Caki2 (cell line): ENCODE results near the gene CHCT1. TPM values are rescaled to one million over a fixed set of nuclear protein-coding genes. Genes with fewer than 3 reads are reported as not detected.
"Not testable (repeated sequence)": the region's sequence is repeated elsewhere in the genome, so short reads cannot be mapped to it uniquely, and the experiment has no call there.

Experiments used
- DNase-seq: peaks from one replicate; pipeline ENCODE4 v3.0.0-alpha.2; 2015; ENCODE audit warnings: low read depth
- in situ Hi-C: cut with HindIII; loops from 2 replicates; pipeline ENCODE4 v1.10.0; 2016; ENCODE audit warnings: low sequenced_read_pairs, low pct_unique_long_range_greater_than_20kb, mixed read lengths
- total RNA-seq: library from RNA; depleted of rRNA; stranded (reverse); fragments of >200 nt; shearing (Covaris generic); gene quantifications from 2 replicates; pipeline ENCODE4 v1.2.3, GENCODE V29; 2014; ENCODE audit warnings: low replicate concordance; rRNA removed

CHCT1 gene
- not detected in 2 replicates for total RNA-seq

DNA sequence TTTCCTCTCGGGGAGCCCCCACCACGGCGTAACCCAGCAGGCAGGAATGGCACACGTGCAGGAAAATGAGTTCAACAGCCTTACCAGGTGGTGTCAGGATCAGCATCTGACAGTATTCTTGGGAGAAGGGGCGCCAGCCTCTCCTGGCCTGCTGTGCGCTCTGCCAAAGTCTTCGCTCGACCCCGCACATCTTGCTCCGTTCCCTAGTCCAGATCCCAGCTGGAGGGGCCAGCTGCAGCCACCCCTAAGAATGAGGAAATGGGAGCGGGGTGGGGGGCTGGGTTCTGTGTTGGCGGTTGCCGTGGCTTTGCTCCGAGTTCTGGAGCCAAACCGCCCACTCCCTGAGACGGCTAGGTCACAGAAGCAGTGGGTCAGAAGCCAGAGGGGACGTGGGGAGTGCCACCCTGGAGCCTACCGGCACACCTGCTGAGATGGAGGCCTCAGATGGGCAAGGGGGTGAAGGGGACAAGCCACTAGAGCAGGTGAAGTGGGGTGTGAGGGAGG is at the start of gene CHCT1:
CHCT1 (plus strand) TSS at position 328 of the 504 bp plus-strand sequence; CDS start at position 432, 104 bp downstream.
- DNase-seq = no peak
- in situ Hi-C loops = no loop called here

DNA sequence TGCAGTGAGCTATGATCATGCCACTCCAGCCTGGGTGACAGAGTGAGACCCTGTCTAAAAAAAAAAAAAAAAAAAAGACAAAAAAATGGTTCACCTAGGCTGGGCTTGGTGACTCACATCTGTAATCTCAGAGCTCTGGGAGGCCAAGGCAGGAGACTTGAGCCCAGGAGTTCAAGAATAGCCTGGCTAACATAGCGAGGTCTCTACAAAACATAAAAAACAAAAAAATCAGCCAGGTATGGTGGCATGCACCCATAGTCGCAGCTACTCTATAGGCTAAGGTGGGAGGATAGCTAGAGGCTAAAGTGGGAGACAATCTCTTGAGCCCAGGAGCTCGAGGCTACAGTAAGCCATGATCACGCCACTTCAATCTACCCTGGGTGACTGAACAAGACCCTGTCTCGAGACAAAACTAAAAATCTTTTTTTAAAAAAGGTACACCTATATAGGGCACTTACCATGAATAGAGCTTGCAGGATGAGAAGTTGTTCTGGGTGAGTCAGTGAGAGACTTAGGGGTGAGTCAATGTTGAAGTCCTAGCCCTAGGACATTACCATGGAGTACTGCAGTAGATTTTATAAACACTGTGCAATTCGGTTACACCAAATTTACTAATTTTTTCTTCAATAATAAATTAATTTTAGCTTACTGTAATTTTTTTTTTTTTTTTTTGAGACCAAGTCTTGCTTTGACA is 49.4 kb upstream of the CHCT1 start:
- in situ Hi-C loops = no loop called here
- peak; percentile 15 for DNase-seq

DNA sequence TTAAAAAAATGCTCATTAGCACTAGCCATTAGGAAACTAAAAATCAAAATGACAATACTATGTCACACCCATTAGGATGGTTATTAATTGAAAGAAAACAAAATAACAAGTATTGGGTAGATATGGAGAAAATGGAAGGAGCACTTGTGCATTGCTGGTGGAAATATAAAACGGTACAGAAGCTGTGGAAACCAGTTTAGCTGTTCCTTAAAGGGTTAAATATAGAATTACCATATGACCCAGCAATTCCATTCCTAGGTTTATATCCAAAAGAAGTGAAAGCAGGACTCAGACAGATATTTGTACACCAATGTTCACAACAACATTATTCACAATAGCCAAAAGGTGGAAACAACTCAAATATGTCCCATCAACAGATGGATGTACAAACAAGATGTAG is 44.1 kb upstream of the CHCT1 start:
- in situ Hi-C loops, DNase-seq: not testable (repeated sequence)

DNA sequence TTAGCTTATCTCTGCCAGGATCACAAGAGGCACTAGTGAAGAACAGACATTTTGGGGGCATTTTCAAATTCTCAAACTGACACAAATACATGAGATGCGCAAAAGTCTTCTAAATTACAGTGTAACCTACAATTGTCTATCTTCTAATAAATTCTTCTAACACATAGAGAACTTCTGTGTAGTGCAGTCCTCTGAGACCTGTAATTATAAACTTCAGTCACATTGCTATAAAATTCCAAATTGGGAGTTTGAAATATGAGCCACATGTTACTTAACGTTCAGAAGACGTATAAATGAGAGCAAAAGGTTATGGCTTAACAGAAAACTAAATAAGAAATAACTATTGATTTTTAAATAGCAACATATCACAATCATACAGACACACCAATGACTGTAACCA is 42.8 kb upstream of the CHCT1 start:
- in situ Hi-C loops, DNase-seq: not testable (repeated sequence)

DNA sequence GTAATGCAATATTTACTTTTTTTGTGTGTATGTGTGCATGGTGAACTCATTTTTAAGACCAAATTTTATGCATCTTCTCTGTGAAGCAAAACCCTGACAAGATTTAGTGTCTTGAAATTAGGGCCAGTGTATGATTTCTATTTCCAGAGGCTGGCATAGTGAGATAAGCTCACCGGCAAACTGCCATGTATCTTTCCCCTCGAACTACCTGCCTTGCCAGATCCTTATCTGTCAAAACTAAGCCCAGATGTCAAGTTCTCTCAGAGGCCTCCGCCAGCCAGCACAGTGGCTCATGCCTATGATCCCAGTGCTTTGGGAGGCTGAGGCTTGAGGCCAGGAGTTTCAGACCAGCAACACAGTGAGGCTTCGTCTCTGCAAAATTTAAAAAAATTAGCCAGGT is 40.3 kb upstream of the CHCT1 start:
- in situ Hi-C loops = no loop called here
- no peak for DNase-seq

DNA sequence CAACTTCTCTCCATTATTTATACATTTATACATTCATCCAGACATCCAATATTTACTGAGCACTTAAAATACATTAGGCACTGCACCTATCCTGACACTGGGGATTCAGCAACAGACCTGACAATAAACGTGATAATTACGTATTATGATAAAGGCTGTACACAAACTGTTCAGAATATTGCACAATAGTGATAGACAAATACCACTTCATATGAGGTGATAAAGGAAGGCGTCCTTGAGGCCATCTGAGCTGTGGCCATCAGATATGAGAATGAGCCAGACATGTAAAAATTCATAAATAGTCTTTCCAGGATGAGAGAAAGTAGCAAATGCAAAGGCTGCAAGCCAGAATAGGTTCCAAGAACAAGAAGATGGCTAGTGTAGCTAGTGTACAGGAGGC is 38.9 kb upstream of the CHCT1 start:
- DNase-seq = no peak

DNA sequence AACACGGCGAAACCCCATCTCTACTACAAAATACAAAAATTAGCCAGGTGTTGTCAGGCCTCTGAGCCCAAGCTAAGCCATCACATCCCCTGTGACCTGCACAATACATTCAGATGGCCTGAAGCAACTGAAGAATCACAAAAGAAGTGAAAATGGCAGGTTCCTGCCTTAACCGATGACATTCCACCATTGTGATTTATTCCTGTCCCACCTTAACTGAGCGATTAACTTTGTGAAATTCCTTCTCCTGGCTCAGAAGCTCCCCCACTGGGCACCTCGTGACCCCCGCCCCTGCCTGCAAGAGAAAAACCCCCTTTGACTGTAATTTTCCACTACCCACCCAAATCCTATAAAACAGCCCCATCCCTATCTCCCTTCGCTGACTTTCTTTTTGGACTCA is 37.4 kb upstream of the CHCT1 start:
- in situ Hi-C loops, DNase-seq: not testable (repeated sequence)

More for the DNA sequence above, 38.9 kb upstream of the CHCT1 start:
- in situ Hi-C loops = no loop called here

DNA sequence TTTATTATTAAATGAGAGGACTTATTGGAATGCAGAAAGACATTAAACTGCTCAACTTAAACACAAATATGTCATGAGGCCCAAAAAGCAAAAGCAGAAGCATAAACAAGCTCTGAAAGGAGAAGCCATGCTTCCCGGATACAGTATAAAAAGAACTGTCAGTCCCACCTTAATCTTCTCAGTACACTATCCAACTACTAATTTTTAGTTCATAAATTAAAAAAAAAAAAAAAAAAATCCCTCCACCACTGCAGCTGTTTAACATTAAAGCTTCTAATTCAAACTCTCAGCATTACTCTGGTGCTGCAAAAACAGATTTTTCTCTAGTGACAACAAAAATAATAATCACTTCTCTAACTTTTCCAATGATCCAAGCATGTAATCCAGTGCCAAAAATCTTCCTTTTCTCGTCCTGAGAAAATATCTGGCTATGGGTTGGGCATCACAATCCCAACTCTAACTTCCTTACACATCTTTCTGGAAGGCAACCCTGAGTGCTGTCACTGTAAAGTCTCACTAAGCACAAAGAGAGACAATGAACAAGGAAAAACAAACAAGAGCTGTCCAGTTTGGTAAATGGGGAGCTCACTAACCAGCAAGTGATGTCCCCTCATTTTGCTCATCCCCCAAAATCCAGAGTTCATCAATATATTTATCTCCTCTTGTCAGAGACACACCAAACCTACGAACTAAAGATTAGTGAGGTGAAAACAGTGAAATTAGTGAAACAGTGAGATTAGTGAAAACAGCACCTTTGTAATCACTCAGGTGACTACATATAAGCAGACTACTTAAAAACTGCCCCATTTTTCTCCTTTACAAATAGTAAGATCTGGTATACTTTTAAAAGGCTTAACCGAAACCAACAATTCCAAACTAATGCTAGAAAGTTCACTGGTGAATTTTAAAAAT is 35.9 kb upstream of the CHCT1 start:
- in situ Hi-C loops = no loop called here
- DNase-seq = no peak

DNA sequence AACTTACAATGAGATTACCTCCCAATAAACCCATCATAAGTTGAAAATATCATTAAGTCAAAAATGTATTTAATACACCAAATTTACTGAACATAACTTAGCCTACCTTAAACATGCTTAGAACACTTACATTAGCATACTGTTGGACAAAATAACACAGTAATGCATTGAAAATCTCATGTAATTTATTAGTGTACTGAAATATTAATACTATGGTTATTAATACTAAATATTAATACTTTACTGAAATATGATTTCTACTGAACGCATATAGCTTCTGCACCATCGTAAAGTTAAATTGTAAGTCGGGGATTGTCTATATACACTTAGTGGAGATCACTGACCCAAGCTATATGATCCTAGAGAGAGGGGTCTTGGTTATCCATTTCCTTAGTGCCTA is 34.6 kb upstream of the CHCT1 start:
- in situ Hi-C loops = no loop called here

DNA sequence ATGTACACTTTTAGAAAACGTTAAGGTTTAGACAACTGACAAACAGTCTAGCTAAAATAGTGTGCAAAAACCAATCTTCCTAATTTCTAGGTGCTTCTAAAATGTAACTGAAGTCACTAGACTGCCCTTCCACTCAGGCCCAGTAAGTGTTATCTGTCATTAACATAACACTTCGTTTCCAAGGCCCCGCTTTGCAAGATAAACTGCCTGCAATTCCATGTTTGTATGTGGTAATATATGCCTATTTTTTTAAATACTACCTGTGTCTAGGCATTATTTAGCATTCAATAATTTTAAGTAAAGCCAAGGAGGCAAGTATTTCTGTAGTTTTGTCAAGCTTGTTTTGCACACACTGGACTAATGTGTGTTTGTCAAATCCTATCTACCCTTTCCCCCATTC is 33.5 kb upstream of the CHCT1 start:
- in situ Hi-C loops = no loop called here
- DNase-seq = no peak

More for the DNA sequence above, 34.6 kb upstream of the CHCT1 start:
- no peak for DNase-seq

DNA sequence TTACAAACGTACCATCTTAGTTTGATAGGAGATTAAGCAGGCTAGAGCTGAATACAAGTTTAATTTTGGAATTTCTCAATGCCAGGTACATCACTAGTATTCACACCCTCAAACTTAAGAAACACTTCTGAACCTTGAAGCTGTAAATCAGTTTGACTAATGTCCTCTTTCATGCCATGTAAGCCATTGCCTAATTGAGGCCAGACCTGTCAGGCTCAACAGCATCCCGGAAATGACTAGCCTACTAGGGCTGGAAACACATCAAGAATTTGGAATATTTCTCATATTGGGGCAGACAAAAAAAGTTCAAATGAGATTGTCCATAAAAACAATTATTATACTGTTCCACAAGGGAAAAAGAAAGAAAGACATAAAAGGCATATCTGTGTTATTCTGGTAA is 32.1 kb upstream of the CHCT1 start:
- in situ Hi-C loops = no loop called here
- DNase-seq = no peak

DNA sequence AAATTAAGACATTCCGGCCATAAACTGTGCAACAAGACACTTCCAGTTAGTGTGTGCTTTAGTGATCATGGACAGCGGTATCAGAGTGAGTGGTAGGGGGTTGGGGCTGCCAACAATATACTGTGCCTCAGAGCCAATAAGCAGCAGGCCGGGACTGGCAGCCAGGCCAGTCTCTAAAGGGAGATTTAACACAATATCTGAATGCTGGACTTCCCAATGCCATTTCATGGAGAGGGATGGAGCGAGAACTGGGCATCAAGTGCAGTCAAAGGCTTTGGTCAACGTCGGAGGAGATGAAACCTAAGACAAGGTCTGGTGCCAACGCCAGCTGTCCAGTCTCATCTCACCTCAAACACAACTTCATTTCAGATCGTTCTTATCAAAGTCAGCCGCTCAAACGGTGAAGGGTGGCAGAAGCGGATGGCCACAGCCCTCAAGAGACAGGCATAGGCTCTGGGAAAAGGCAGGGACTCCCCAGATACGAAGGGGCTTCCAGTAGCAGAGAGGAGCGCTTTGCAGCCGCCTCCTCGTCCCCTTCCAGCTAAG is 31.3 kb upstream of the CHCT1 start:
- in situ Hi-C loops = no loop called here
- DNase-seq = peak; percentile 37

DNA sequence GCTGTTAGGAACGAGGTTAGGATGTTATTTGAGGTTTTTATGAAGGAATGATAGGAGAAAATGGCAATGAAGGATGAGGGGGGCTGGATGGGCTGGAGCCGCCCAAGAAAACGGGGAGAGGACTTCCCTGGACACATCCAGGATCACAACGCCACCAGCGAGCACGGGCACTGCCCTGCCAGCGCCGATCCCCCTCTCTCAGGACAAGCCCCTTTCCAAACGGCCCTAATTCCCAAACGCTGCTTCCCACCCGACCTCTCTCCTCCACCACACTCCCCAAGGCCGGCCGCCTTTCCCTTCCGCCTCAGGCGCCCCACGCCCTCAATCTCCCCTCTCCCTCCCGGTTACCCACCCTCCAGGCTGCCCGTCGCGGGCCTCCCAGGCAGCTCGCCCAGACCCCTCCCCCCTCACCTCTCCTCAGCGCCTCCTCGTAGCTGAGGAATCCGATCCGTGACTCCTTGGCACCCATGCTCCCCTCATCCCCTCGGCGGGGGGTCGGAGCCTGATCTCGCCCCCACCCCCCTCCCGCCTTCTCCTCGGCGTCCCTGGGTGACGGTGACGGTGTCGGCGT is 30.7 kb upstream of the CHCT1 start:
- in situ Hi-C loops = no loop called here
- DNase-seq = no peak

DNA sequence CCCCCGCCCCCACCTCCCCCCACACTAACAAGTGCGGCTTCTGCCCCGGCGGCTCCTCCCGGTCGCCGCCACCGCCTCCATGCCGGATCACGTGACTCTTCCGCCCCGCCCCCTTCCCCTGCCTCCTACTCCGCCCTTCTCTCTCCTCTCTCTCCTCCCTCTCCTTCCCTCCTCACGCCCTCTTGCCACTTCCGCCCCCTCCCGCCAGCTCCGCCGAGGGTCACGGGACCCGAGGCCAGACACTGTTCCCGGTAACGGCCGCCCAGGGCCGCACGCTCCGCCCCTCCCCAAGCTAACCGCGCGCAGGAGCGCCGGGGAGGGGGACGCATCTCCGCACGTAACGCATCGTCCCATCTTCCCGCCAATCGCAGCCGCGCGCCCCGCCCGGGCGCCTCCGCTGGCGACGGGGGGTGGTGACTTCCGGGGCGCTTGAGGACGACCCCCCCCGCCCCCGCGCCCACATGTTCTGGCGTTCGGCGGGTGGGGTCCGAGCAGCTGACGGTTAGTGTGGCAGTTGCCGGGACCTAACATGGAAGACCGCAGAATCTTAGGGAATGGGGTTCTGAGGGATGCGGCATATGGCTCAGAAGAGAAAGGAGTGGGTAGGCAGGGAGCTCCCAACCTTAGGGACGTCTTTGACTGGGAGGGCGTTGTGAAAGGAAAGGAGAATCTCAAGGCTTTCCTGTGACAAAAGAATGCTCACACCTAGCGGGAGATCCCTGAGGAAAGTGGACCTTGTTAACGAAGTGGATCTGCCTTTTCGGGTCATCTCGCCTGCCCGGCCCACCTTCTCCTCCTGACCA is 30.0 kb upstream of the CHCT1 start, which contains the start of gene USP32:
USP32 (minus strand) TSS at position 92 of the 803 bp plus-strand sequence. CDS start 194 bp downstream, outside the sequence.
- in situ Hi-C loops = no loop called here
- DNase-seq = peak; percentile 100

DNA sequence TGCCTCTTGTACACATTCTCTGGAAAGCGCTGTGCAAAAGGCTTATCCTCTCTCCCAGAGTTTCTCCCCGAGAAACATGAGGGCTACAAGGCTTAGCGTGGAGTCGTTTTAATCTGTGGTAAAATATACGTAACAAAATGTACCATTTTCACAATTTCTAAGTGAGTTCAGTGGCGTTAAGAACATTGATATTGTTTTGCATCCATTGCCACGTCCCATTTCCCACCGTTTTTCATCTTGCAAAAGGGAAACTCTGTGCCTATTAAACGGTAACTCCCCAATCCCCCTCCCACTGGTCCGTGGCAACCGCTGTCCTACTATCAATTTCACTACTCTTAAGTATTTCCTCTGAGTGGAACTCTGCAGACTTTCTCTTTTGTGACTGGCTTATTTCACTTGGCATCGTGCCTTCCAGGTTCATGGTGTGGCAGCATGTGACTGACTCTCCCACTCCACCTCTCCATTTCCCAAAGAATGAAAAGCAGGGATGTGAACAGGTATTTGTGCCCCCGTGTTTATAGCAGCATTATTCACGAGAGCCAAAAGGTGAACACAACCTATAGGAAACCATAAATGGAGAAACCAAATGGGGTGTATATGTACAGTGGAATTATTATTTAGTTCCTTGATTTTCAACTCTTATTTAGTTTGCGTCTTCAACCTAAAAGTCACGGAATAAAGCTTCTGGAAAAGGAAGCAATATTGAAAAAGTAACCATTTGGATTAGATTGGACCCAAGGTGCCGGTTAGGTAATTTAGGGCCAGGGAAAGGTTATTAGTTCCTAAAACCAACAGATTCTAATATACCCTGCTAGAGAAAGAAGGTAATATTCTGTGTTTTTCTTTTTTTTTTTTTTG is 29.2 kb upstream of the CHCT1 start:
- in situ Hi-C loops = no loop called here
- peak; percentile 78 for DNase-seq

DNA sequence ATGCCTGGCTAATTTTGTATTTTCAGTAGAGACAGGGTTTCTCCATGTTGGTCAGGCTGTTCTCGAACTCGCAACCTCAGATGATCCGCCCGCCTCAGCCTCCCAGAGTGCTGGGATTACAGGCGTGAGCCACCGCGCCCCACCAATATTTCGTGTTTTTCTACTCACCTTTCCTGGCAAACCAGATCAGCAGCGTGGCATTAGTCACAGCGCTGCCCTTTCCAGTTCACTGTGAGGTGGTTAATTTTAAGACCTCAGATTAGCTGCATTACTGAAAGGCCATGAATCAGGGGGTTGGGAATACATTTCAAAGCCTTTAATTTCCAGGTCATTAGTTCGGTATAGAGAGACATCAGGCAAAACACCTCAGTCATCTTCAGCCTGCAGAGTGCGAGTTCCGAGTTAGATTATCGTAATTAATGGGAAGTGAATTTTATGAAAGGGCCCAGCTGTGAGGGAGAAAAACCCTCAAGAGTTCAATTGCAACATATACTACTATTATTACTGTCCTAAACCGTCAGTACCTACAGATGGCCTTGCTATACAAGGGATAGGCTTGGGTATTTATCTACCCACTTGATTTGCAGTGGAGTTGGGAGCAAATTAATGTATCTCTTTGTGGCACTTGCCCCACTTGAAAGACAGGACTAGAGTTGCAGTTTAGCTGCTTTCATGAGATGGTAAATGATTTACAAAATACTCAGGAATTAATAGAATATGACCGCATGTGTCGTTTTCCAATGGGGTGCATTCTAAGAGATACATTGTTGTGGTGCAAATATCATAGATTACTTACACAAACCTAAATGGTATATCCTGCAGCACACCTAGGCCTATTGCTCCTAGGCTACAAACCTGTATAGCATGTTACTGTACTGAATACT is 28.2 kb upstream of the CHCT1 start:
- peak; percentile 86 for DNase-seq
- in situ Hi-C loops = no loop called here
